Daoy (cell line): ENCODE measurements around the gene SLC25A27. TPM values are rescaled to one million over a fixed set of nuclear protein-coding genes. Genes with fewer than 3 reads are reported as not detected.

ENCODE experiments used
- DNase-seq: peaks from one replicate; pipeline ENCODE4 v3.0.0-alpha.2; 2015; ENCODE audit warnings: low read depth
- total RNA-seq: library from RNA; depleted of rRNA; stranded (reverse); fragments of >200 nt; shearing (Covaris generic); gene quantifications from 2 replicates; pipeline ENCODE4 v1.2.3, GENCODE V29; 2014

The SLC25A27 gene
- total RNA-seq, 1 experiment from 2014 or later: 2.8 TPM

DNA sequence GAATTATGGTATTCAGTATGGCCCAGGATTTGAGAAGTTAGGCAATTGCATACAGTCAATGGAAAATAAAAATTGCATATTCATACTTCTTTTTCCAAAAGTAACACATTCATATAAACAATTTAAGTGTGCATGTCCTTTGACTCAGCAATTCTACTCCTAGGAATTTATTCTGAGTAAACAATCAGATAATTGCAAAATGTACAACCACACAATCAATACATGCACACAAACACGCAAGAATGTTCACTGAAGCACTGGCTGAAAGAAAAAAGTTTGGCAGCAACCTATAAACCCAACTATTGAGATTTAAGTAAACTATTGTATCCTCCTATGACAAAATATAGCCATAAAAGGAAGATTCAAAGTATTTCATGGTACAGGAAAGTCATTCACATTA is 1.8 kb upstream of the SLC25A27 start:
- no peak for DNase-seq

DNA sequence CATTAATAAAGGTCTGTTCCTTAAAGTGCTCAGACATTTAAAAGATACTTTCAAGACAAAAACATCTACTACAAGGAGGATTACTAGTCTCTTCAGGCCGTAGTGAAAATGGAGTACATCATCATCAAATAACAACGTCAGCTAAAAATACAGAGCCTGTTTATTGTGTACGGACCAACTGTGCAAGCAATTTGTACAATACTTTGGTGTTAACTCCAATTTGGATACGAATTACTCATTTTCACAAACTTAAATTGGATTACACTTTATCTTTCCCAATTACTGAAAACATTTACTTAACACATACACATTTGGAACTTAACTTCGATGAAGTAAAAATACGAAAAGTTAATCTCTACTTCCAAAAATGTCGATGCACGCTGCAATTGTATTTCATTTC is 959 bp upstream of the SLC25A27 start:
- DNase-seq: peak; percentile 5

DNA sequence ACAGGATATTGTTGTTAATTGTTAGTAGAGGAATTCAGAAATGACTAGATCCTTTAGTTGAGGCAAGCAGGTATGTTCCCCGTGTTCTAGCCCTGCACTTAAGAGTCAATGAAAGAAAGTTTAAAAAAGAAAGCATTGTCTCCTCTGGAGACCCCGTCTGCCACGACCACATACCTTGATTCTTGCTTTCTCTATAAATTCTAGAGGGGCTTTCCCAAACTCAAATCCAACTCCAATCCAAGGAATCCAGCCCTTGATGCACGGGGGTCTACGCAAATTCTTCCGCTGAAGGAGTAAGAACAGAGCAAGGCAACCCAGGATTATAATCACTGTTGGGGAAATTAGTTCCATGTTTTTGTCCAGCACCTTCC is 558 bp upstream of the SLC25A27 start:
- no peak for DNase-seq

DNA sequence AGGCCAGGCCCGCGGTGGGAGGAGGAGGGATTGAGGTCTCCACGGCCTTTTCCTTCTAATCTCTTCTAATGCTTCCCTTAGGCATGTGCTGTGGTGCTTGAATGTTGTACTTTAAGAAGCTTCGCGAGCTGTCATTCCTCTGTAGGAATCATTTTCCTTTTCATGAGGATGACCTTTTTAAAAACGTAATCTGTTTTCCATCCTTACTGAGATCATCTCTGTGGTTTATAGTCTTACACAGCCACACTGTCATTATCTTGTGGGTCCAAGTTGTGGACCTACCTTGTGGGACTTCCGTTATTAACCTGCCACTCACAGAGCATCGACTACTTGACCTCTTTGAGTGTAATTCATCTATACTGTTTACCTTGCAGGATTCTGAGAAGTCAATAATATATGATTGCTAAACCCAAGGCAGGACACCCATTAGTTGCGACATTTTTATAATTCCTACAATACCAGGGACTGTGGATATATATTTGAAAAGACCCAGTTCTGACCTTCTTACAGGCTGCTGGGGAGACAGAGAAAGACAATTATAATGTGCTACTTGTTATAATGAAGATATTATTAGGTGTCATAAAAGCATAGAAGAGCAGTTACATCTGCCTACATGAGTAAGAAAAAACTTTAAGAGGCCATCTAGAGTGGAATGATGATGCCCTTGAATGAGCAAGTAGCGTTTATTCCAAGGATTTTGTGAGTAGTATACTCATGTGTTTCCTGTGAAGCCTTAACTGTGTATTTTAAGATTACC is 842 bp downstream of the SLC25A27 start:
- DNase-seq: no peak

DNA sequence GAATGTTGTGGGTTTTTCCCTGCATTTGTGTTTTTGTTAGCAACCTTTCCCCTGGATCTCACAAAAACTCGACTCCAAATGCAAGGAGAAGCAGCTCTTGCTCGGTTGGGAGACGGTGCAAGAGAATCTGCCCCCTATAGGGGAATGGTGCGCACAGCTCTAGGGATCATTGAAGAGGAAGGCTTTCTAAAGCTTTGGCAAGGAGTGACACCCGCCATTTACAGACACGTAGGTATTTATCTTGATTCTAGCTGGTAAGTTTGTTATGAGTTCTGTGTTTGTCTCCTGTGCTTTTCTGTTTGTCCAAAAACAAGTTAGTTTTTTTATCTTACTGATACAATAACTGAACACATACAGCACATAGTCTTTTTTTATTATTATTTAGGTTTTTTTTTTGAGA is 3.0 kb downstream of the SLC25A27 start:
- DNase-seq: peak; percentile 54

DNA sequence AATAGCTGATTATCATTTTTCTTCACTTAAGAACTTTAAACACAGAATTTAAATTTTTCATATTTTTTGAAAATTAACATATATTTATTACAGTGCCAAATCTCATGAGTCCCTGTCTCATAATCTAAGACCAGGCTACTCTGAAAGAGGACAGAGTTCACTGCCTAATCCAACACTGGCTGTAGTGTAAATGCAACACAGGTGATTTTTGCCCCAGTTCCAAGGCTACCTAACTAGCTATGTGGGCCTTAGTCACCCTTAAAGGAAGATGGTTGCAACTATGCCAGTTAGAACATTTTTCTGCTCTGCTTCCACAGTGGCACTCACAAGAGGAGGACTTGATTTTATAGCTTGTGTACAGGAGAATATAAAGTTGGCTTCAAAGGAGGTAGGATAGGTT is 4.9 kb downstream of the SLC25A27 start:
- no peak for DNase-seq

DNA sequence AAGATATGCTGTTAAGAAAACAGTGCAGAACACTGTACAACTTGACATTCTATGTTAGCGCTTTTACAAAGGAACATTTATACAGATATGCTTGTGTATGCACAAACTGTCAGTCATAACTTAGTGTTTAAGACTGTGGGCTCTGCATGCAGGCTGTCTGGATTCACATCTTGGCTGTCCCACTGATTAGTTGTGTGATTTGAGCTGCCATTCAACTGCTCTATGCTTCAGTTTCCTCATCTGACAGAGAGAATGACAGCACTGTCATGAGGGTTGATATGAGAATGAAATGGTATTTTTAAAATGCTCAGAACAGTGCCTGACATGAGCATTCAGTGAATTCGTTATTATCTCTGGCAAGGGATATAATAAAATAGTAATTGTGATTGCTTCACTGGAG is 8.7 kb downstream of the SLC25A27 start:
- DNase-seq: no peak

DNA sequence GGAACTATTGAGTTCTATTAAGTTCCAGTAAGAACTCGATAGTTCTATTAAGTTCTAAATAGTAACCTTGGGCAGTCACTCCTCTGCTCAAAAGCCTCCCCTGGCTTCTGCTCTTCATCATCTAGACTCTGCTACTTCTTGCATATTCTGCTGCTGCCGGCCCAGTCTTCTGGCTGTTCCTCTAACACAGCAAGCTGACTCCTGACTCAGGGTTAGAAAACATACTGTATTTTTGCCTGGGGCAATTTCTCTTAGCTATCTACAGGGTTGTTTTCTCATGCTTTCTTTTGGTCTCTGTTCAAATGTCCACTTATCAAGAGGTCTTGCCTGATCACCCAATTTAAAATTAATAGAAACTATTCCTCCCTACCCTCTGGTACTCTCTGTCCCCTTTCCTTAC is 14.6 kb downstream of the SLC25A27 start:
- DNase-seq: no peak

DNA sequence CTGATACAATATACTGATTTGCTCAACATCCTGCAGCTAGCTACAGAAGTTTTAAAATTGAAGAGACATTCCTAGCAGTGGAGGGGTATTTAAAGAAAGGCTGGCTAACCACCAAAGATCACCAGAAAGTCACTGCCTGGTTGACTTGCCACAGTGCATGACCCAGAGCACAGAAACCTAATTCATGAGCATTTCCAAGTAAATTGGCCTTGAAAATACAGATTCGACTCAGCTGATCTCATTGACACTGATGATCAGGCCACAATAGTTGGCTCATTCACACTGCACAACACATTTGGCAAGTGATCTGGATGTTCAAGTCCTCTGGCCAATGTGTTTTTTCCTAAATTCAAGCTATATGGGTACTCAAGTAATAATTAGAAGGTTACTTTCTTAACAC is 21.6 kb downstream of the SLC25A27 start:
- no peak for DNase-seq

DNA sequence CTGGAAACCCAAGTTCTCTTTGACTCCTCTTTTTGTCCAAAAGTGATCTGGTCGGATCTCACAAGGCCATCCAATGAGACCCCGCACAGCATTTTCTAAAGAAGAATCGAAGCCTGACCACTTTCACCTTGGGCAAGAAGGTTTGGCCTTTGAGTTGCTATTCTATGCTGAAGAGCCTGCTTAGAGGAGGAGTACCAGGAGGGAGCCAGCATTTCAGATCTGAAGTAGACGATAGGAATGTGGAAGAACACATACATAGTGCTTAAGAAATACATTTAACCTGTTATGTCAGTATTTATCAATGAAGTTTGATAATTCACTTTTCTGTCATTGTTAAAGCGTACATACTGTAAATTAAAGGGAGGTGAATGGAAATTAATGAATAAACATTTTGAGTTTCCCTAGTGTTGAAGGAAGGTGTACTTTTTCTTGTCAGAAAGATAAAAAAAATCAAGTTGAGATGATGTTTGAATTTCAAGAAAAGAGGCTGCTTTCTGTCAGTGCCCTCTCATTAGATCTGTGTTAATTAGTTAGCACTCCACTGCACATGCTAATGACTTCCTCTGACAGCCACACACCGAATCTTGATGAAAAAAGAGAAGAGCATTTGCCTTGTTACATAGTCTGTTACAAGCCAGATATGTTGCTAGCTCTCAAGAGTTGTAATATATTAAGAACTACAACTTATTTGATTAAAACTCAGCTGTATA is 24.0 kb downstream of the SLC25A27 start:
- no peak for DNase-seq

DNA sequence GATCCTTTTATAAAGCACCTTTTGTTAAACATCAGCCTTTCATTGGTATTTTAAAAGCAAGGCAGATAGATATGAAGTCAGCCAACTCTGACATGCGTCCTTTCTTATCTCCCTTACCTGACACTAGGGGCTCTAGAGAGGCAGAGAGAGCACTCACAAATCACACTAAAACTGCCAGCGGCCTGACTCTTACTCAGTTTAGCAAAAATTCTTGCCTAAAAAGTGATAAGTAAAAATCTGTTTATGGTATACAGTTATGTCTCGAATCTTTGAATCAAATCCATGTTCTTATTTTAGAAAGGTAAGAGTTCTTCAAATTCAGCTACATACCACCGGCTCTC is 24.5 kb downstream of the SLC25A27 start:
- DNase-seq: no peak

DNA sequence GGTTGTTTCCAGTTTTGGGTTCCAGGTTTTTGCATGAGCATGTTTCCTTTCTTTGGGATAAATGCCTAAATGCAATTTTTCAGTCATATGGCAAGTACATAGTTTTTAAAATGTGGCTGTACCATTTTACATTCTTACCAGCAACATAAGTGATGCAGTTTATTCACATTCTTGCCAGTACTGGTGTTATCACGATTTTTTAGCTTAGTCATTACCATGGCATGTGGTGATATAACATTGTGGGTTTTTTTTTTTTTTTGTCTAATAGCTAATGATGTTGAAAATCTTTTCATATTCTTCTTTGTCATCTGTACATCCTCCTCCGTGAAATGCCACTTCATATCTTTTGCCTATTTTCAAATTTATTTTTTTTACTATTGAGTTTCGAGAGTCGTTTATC is 32.0 kb downstream of the SLC25A27 start:
- peak; percentile 41 for DNase-seq

DNA sequence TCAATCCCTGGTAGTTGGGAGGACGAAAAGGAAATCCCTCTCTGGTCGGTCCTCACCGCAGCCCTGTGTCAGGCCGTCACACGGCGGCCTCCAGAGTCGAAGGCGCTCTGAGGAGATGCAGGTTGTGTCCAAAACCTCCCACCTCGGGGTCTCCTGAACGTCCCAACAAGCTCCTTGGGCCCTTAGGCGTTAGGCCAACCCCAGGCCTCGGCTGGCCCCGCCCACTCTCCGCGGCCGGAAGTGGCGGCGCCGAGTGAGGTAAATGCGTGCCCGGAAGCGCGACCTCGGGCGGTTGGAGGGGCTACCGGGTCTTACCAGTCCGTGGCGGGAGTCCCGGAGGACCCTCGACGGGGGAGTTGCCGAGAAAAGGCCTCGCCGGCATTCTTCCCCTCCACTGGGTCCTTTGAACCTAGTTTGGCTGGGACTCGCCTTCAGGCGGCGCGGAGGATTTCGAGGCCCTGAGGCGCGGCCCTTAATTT is 34.9 kb downstream of the SLC25A27 start, which contains the start of gene TDRD6:
TDRD6 (plus strand) TSS at position 267 of the 479 bp plus-strand sequence. CDS start 244 bp downstream, outside the sequence.
- no peak for DNase-seq

DNA sequence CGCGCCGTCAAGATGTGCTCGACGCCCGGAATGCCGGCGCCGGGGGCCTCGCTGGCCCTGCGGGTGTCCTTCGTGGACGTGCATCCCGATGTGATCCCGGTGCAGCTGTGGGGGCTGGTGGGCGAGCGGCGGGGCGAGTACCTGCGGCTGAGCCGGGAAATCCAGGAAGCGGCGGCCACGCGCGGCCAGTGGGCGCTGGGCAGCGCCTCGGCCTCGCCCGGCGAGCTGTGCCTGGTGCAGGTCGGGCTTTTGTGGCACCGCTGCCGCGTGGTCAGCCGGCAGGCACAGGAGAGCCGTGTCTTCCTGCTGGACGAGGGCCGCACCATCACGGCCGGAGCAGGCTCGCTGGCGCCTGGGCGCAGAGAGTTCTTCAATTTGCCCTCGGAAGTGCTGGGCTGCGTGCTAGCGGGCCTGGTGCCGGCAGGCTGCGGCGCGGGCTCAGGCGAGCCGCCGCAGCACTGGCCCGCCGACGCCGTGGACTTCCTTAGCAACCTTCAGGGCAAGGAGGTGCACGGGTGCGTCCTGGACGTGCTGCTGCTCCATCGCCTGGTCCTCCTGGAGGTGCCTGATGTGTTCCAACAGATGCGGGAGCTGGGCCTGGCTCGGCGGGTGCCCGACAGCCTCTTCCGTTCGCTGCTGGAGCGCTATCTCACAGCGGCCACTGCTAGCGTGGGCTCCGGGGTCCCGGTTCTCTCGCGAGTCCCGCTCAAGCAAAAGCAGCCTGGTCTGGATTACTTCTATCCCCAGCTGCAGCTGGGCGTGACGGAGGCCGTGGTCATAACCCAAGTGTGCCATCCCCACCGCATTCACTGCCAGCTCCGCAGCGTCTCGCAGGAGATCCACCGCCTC is 35.6 kb downstream of the SLC25A27 start:
- DNase-seq: no peak

DNA sequence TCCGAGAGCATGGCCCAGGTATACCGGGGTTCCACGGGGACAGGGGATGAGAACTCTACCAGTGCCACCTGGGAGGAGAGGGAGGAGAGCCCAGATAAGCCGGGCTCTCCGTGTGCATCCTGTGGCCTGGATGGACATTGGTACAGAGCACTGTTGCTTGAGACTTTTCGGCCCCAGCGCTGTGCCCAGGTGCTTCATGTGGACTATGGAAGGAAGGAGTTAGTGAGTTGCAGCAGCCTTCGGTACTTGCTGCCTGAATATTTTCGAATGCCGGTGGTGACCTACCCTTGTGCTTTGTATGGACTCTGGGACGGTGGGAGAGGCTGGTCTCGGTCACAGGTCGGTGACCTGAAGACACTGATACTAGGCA is 36.2 kb downstream of the SLC25A27 start:
- no peak for DNase-seq

DNA sequence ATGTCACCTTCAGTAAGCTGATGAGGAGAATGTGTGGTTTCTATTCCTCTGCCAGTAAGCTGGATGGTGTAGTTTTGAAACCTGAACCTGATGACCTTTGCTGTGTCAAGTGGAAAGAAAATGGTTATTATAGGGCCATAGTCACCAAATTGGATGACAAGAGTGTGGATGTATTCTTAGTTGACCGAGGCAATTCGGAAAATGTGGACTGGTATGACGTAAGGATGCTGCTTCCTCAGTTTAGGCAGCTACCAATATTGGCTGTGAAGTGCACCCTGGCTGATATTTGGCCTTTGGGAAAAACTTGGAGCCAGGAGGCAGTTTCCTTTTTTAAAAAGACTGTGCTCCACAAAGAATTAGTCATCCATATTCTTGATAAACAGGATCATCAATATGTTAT is 36.9 kb downstream of the SLC25A27 start:
- no peak for DNase-seq

DNA sequence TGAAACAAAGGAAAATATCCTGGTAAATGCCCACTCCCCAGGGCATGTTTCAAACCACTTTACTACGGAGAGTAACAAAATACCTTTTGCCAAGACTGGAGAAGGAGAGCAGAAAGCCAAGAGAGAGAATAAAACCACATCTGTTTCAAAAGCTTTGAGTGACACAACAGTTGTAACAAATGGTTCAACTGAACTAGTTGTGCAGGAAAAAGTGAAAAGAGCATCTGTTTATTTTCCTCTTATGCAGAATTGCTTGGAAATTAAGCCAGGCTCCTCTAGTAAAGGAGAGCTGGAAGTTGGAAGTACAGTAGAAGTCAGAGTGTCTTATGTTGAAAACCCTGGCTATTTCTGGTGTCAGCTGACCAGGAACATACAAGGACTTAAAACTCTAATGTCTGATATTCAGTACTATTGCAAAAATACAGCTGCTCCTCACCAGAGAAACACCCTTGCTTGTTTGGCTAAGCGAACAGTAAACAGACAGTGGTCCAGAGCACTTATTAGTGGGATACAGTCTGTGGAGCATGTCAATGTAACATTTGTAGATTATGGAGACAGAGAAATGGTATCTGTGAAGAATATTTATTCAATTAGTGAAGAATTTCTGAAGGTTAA is 37.5 kb downstream of the SLC25A27 start:
- DNase-seq: no peak

DNA sequence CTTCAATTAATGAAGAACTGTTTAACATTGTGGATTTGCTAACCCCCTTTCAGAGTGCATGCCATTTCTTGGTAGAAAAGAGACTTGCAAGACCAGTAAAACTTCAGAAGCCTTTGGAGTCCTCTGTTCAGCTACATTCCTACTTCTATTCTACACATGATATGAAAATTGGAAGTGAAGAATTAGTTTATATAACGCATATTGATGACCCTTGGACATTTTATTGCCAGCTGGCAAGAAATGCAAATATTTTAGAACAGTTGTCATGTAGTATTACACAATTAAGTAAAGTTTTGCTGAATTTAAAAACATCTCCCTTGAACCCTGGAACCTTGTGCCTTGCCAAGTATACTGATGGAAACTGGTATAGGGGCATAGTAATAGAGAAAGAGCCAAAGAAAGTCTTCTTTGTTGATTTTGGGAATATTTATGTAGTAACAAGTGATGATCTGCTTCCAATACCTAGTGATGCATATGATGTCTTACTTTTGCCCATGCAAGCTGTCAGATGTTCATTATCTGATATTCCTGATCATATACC is 38.2 kb downstream of the SLC25A27 start:
- DNase-seq: no peak

DNA sequence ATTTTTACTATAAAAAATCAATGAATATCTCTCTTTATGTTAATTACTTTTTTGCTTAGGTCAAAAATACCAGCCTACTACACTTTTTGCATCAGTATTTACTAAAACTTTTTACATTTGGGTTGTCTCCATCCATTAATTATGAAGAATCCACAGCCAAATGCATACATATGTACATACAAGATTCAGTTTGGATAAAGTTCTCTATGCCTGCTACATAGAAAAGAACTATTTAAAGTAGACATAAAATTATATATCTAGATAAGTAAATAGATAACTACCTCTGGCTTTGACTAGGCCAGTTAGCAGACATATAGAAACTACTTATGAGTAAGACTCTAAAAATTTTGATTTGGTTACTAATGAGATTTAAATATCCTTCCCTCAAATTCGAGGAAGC is 47.2 kb downstream of the SLC25A27 start:
- no peak for DNase-seq

DNA sequence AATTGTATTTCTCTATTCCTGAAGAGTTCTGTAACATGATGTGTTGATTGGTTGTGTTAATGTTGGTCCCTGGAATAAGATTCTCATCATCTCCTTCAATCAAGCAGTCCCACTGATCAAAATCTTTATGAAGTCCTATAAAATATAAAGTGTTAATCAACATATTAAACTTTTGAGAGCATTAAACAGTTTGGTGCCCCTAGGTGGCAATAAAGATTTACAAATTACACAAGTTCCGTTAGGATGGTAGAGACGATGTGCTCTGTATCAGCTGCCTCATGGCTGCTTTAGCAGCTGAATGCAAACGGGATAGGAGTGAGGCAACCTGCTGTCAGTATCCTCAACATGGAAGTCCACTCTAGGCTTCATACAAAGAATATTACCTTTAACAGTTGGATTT is 51.8 kb downstream of the SLC25A27 start:
- DNase-seq: peak; percentile 39

DNA sequence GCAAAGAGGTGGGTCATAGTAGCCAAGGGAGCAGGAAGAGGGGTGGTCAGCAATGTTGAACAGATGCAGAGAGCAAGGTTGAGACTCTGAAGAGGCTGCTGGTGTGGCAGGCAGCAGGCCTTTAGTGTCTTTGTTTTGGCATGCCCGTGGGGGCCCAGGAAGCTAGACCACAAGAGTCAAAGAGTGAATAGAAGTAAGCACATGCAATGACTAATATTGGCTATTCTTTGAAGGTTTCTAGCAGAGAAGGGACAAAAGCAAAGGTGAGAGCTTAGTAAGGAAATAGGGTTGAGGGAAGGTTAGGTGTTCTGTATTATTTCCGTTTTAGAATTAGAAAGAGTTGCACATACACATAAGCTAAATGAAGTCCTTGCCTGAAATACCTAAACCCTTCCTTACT is 53.7 kb downstream of the SLC25A27 start:
- no peak for DNase-seq

DNA sequence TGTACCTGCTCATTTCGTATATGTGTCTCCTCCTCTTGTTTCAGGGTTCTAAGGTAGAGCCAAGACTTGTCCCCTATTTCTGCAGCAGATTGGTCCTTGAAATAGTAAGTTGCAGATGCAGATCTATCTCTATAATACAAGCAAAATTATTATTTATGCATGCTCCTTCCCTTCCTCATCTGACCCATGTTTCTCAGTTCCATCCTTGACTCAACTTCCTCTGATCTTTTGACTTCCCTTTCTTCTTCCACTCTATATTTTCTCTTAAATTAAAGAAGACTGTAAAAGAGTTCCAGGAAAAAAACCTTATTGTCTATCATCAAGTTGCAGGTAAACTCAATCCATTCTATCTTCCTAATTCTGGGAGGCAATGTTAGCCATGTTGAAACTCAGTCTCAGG is 58.7 kb downstream of the SLC25A27 start:
- DNase-seq: no peak
